Measurements from ENCODE around the gene PAN2. TPM values are rescaled to one million over a fixed set of nuclear protein-coding genes. Genes with fewer than 3 reads are reported as not detected.
A peak's percentile ranks its signal among the peaks of the same experiment; 100 is the strongest.

Gene PAN2
- total RNA-seq, 1 experiment from 2014 or later = 78.1 TPM

- Histone ChIP-seq H2AFZ (peak within 1 kb of the TSS; percentile 91), H3K4me2 (peak within 1 kb of the TSS; percentile 89), H4K20me1 (ENCODE audit: insufficient read depth) (no peaks in the 10 kb centered on the region), H3K9me3 (ENCODE audit: insufficient read depth, low read depth) (no peaks in the 10 kb centered on the region), H3K27ac (peak within 1 kb of the TSS; percentile 51), H3F3A (ENCODE audit: insufficient read depth, low read depth) (peaks cover 8% of the 10 kb centered on the region), H3K79me2 (ENCODE audit: low read depth) (peaks cover 18% of the 10 kb centered on the region), H3K4me3 (peak within 1 kb of the TSS; percentile 83), H3K27me3 (ENCODE audit: insufficient read depth, low read depth) (no peaks in the 10 kb centered on the region), H3K36me3 (ENCODE audit: low read depth) (peaks cover 11% of the 10 kb centered on the region; the same call in 1 of the 2 replicates), H3K9me2 (ENCODE audit: insufficient read depth) (no peaks in the 10 kb centered on the region), H3K4me1 (replicated peaks; ENCODE audit: insufficient read depth) (peaks cover 18% of the 10 kb centered on the region)
- ChIA-PET CTCF (interaction anchor here (0.6 to 1.3 kb wide), 5 partner anchors 44 to 191 kb away, joined by 3 to 8 read pairs (median 5); partner anchors contain the start of gene STAT2), POLR2A (ENCODE audit: unreplicated experiment) (interaction anchor here (0.6 to 1.4 kb wide), 7 partner anchors 15 to 321 kb away, joined by 3 to 8 read pairs (median 7); partner anchors contain the start of genes PAN2 and STAT2)
- peak; percentile 95 for DNase-seq
- no TSS peak for BruUV-seq (replicated peaks)
- intact Hi-C loops (cut with micrococcal nuclease; ENCODE audit: unreplicated experiment) = loop anchor here (1.0 to 2.0 kb wide), 2 partner anchors 15 to 148 kb away; partner anchors contain the start of gene CS
- no peak for TF ChIP-seq EZH2 (IDR thresholded peaks at IDR 0.05; ENCODE audit: low read depth)
- no peak; the same call in 1 of the 2 replicates for TF ChIP-seq CTCF (conservative IDR thresholded peaks at IDR 0.05)
These were observed 18.0 kb downstream of the PAN2 start, which contains the start of gene CNPY2 for GRCh38 chr12:56315622-56316473. CNPY2 (minus strand) TSS chr12:56315988; CDS start chr12:56315217, 771 bp downstream.

DNA sequence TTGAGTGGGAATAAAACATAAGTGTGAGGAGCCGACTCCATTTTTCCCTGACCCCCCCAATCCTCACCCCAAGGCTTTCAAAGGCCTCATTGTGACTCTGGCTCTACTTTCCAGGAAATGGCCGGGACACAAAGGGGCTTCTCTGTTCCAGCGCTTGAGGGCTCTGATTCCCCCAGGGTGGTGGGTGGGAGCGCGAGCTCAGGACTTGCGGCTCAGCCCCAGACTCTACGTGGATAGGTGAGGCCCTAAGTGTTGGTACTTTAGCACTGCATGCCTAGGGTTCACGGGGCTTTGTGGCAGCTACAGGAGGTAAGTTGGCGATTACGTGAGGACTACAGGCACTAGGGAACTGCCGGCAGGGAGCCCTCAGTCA lies 18.6 kb downstream of the PAN2 start:
- Histone ChIP-seq H3K27me3 (ENCODE audit: insufficient read depth, low read depth) (no peaks in the 10 kb centered on the region), H3K9me3 (ENCODE audit: insufficient read depth, low read depth) (no peaks in the 10 kb centered on the region), H3K9me2 (ENCODE audit: insufficient read depth) (no peaks in the 10 kb centered on the region), H3K27ac (peak overlapping the region; percentile 51), H3F3A (ENCODE audit: insufficient read depth, low read depth) (peaks cover 8% of the 10 kb centered on the region), H3K4me2 (peak overlapping the region; percentile 89), H3K4me1 (replicated peaks; ENCODE audit: insufficient read depth) (peaks cover 18% of the 10 kb centered on the region), H3K4me3 (peak overlapping the region; percentile 83), H3K79me2 (ENCODE audit: low read depth) (peaks cover 18% of the 10 kb centered on the region), H4K20me1 (ENCODE audit: insufficient read depth) (no peaks in the 10 kb centered on the region), H2AFZ (peak overlapping the region; percentile 91), H3K36me3 (ENCODE audit: low read depth) (peaks cover 14% of the 10 kb centered on the region; the same call in 1 of the 2 replicates)
- intact Hi-C loops (cut with micrococcal nuclease; ENCODE audit: unreplicated experiment) = no loop called here
- TSS peak; percentile 53 for BruUV-seq (replicated peaks)
- ChIA-PET CTCF (interaction anchor here (0.6 to 1.3 kb wide), 4 partner anchors 45 to 190 kb away, joined by 3 to 8 read pairs (median 6); partner anchors contain the start of gene STAT2), POLR2A (ENCODE audit: unreplicated experiment) (interaction anchor here (0.6 to 1.4 kb wide), 5 partner anchors 14 to 322 kb away, joined by 3 to 8 read pairs (median 7); partner anchors contain the start of genes PAN2 and STAT2)
- no peak for DNase-seq
- TF ChIP-seq EZH2 (IDR thresholded peaks at IDR 0.05; ENCODE audit: low read depth) (no peak), CTCF (conservative IDR thresholded peaks at IDR 0.05) (no peak)

GRCh38 chr12:56311003-56311402 lies 22.8 kb downstream of the PAN2 start:
- POLR2A ChIA-PET (ENCODE audit: unreplicated experiment) = interaction anchor here (0.6 kb wide), 1 partner anchor 9 kb away, joined by 4 read pairs; no protein-coding TSS in a partner anchor
- no peaks in the 10 kb centered on the region for H3K27me3 ChIP-seq (ENCODE audit: insufficient read depth, low read depth)
- TF ChIP-seq CTCF (conservative IDR thresholded peaks at IDR 0.05) (no peak), EZH2 (IDR thresholded peaks at IDR 0.05; ENCODE audit: low read depth) (no peak)
- H3K4me3 ChIP-seq = no peak overlapping the region
- intact Hi-C loops (cut with micrococcal nuclease; ENCODE audit: unreplicated experiment) = no loop called here
- H2AFZ ChIP-seq = no peak overlapping the region
- H3K27ac ChIP-seq = no peak overlapping the region
- no peak for DNase-seq
- no peaks in the 10 kb centered on the region for H3K9me3 ChIP-seq (ENCODE audit: insufficient read depth, low read depth)
- no peaks in the 10 kb centered on the region for H4K20me1 ChIP-seq (ENCODE audit: insufficient read depth)
- no TSS peak for BruUV-seq (replicated peaks)
- H3K9me2 ChIP-seq (ENCODE audit: insufficient read depth) = no peaks in the 10 kb centered on the region
- H3K4me2 ChIP-seq = no peak overlapping the region
- peaks cover 18% of the 10 kb centered on the region for H3K79me2 ChIP-seq (ENCODE audit: low read depth)
- 0 out of 2 replicates have a peak, but pooled peaks cover under 1% of the 10 kb centered on the region for H3F3A ChIP-seq (ENCODE audit: insufficient read depth, low read depth)
- H3K4me1 ChIP-seq (replicated peaks; ENCODE audit: insufficient read depth) = peaks cover 10% of the 10 kb centered on the region
- CTCF ChIA-PET = interaction anchor here (0.6 kb wide), 1 partner anchor 48 kb away, joined by 3 read pairs; no protein-coding TSS in a partner anchor
- H3K36me3 ChIP-seq (ENCODE audit: low read depth) = peaks cover 17% of the 10 kb centered on the region; the same call in 1 of the 2 replicates

All from PC-9 (cell line).